GM18520 (cell line): Measurements from ENCODE around the gene MPG.

Source experiments
- ATAC-seq: cut with Tn5 transposase; IDR thresholded peaks from one replicate; pipeline ENCODE4 v1.9.1; 2021; ENCODE audit not compliant: unreplicated experiment

MPG gene

DNA sequence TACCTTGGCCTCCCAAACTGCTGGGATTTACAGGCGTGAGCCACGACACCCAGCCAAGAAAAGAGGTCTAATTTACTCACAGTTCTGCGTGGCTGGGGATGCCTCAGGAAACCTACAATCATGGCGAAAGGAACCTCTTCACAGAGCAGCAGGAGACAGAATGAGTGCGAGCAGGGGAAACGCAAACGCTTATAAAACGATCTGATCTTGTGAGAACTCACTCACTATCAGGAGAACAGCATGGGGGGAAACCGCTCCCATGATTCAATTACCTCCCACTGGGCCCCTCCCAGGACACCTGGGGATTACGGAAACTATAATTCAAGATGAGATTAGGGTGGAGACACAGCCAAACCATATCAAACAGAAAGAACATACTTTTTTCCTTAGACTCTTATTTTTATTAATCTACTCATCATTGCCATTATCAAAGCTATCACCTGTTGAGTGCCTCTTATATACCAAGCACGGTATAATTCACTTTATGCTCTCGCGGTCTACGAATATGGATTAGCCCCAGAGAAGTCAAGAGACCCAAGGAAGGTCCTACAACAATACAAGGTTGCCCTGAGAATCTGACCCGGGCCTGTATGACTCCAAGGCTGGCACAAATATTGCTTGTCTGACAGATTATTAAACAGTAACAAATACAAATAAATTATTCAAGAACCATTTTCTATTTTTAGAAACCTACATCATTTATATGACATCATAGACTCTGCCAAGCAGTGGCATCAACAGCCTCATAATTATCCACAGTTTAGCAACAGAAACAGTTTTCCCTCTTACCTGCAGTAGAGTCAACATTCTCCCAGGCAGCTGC lies 27.0 kb upstream of the MPG start:
- ATAC-seq: no peak

DNA sequence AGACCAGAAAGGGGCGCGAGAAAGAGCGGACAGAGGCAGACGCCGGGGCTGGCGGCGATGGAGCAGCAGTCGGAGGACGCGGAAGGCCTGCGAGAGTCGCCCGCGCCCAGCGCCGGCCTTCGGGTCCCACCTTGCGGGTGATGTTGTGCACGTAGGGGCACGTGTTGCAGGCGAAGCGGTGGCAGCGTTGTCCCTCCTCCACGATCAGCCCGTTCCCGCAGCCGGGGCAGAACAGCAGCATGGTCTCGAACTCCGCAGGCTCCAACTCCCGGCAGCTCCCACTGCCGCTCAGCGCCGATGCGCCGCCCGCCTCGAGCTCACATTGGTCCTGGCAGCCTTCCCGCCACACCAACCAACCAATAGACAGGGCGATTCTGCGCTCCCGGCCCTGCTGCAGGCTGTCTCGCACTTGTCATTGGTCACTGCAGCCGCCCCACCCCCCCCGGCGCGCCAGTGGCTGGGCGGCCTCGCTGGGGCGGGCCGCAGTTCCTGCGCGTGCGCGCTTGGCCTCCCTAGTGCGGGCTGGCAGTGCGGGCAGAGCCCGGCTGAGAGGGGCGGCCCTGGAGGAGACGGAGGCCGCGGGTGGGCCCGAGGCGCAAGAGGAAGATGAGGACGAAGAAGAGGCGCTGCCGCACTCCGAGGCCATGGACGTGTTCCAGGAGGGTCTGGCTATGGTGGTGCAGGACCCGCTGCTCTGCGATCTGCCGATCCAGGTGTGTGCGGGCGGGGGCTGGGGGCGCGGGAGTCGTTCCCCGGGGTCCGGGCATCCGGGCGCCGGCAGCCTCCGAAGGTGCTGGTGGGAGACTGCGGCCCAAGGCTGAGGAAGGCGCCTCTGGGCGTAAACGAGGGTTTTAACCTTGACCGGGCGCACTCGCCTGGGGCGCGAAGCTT lies 24.4 kb upstream of the MPG start, which contains the start of the genes POLR3K and SNRNP25:
Gene POLR3K (minus strand): TSS at position 263 of the 891 bp plus-strand sequence. CDS start 22 bp downstream, at position 241.
Gene SNRNP25 (plus strand): TSS at position 483 of the 891 bp plus-strand sequence. CDS start 189 bp downstream, at position 672.
- peak; percentile 96 for ATAC-seq

GRCh38 chr16:54237-54581 lies 23.8 kb upstream of the MPG start:
- ATAC-seq: no peak

DNA sequence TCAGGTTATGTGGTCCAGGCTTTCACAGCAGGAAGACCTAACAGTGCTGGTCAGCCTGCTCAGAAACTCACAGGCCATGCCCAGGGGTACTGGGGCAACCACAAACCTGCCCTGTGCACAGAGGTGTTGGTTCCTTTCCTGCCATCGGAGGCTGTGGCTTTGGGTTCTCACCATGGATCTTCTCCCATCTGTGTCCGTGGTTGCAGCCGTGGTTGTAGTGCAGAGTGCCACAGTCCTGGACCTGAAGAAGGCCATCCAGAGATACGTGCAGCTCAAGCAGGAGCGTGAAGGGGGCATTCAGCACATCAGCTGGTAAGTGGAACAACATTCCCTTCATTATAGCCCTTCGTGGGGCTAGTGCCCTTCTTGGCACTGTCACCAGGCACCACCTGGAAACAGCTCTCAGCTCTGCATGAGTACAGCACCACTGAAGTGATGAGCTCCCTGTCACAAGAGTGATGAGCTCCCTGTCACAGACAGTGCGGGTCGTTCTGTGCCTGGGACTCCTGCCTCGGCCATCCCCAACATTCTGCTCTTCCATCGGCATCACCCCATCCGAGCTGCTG lies 22.4 kb upstream of the MPG start:
- ATAC-seq: no peak

DNA sequence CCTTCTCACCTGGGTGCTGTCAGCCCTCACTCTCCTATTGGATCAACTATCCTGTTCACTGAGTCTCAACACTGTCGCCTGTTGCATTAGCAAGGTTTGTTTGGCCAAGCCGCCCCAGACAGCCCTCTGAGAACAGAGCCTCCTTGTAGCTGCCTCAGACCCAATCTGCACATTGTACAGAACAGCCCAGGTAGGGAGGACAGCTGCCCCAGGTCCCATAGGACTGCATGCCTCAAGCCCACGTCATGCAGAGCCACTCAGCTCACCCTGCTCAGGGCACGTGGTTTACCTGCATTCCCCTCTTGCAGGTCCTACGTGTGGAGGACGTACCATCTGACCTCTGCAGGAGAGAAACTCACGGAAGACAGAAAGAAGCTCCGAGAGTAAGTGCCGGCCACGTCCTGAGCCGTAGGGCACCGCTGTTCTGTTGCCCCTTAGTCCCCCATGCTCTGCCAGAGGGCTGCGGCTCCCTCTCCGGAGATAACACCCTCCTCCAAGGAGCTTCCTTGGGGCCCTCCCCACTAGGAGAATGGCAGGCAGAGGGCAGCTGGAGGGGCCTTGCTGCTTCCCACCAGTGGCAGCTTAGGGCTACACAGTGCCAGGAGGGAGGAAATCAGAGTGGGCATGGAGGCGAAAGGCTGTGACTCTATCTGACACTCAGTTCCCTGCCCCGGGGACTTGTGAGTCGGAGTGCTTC lies 21.6 kb upstream of the MPG start:
- ATAC-seq: no peak

DNA sequence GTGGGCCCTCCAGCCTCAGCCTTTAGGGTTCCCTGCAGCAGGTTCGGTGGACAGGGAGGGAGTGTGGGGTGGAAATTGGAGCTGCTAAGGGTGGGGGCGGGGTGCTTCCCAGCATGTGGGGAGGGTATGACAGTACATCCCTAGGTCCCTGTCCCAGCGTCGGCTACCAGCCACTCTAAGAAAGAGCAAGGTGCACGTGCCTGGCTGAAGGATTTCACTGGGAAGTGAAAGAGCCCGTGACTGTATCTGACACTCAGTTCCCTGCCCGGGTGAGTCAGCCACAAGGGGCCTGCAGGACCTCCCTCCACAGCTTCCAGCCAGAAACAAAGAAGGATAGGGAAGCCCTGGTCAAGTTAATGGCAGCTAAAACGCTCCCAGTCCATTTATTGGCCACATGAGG lies 20.3 kb upstream of the MPG start:
- no peak for ATAC-seq

GRCh38 chr16:58491-59439 lies 19.3 kb upstream of the MPG start:
- no peak for ATAC-seq

DNA sequence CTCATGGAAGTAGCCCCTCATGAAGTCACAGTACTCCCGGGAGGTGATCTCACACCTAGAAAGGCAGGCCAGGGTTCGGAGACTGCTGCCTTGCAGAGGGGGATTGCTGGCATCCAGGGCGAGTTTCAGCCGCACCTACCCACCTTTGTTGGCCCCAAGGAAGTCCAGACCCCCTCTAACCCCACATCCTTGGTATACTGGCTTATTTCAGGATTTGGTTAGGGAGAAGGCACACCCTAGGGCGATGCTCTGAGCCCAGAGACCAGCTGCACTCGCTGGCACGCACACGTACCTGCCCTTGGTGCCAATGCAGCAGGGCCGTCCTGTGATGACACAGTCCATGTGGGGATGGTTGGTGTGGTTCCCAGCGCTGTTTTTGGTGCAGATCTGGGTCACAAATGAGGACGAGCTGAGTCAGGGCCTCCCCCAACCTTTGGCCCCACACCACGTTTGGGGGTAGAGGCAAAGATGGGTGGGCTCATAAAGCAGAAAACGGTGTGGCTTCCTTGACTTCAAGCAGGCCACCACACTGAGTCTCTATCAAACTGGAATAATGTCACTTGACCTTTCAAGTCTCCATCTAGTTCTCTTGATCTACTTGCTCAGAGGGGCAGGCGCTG lies 18.5 kb upstream of the MPG start:
- no peak for ATAC-seq

GRCh38 chr16:60166-60565 lies 17.9 kb upstream of the MPG start:
- no peak for ATAC-seq

- ATAC-seq: no peak
Observed at GRCh38 chr16:60929-61878, 16.8 kb upstream of the MPG start.

GRCh38 chr16:61879-62281 lies 16.1 kb upstream of the MPG start:
- ATAC-seq: no peak

- ATAC-seq: no peak
Observed at GRCh38 chr16:62283-62967, 15.6 kb upstream of the MPG start.

GRCh38 chr16:62968-63391 lies 15.0 kb upstream of the MPG start:
- ATAC-seq: no peak

- no peak for ATAC-seq
Observed at GRCh38 chr16:63466-63865, 14.6 kb upstream of the MPG start.

- no peak for ATAC-seq
Observed at GRCh38 chr16:63998-64913, 13.8 kb upstream of the MPG start.

DNA sequence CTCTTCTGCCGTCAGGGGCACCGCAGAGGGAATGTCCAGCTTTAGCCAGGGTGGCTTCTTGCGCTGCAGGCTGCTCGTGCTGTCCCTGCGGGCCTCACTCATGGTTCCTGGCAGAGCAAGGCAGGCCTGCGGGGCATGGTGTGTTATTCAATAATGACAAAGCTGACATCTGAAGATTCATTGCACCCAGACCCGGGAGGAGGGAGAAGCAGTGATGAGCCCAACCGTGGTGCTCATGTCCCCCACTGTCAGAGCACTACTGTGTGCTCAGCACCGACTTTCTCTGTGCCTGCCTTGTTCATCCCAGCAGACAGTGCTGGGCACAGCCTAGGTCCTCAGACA lies 13.1 kb upstream of the MPG start:
- no peak for ATAC-seq

- ATAC-seq: no peak
Observed at GRCh38 chr16:65745-66144, 12.3 kb upstream of the MPG start.
